Muscle layer of duodenum (tissue), 2 donors: Measurements from ENCODE around the gene STK25.

Experiments
- H3K27ac ChIP-seq: one replicate; pipeline ENCODE4 v1.7.0; 2013; ENCODE audit warnings: mild to moderate bottlenecking, low read length
- H3K27me3 ChIP-seq: one replicate; pipeline ENCODE4 v1.7.0; 2013; ENCODE audit warnings: low read depth, mild to moderate bottlenecking, control low read depth, low read length
- H3K36me3 ChIP-seq, 2 donors: one replicate each; pipeline ENCODE4 v1.7.0; 2013; ENCODE audit warnings: low read length in 2 of 2, control low read depth in 1 of 2, mild to moderate bottlenecking in 1 of 2; ENCODE audit not compliant: insufficient read depth in 2 of 2, control insufficient read depth in 1 of 2
- H3K4me1 ChIP-seq, 2 donors: one replicate each; pipeline ENCODE4 v1.7.0; 2013; ENCODE audit warnings: low read length in 2 of 2, mild to moderate bottlenecking in 2 of 2, control low read depth in 1 of 2, moderate library complexity in 1 of 2; ENCODE audit not compliant: insufficient read depth in 2 of 2, control insufficient read depth in 1 of 2
- H3K4me3 ChIP-seq, 2 donors: one replicate each; pipeline ENCODE4 v1.7.0; 2013; ENCODE audit warnings: low read length in 2 of 2, low read depth in 1 of 2, mild to moderate bottlenecking in 1 of 2
- H3K9me3 ChIP-seq, 2 donors: one replicate each; pipeline ENCODE4 v1.7.0; 2013; ENCODE audit warnings: low read length in 2 of 2, control low read depth in 1 of 2, mild to moderate bottlenecking in 1 of 2; ENCODE audit not compliant: control insufficient read depth in 1 of 2
- donor health status: healthy.

STK25 gene

DNA sequence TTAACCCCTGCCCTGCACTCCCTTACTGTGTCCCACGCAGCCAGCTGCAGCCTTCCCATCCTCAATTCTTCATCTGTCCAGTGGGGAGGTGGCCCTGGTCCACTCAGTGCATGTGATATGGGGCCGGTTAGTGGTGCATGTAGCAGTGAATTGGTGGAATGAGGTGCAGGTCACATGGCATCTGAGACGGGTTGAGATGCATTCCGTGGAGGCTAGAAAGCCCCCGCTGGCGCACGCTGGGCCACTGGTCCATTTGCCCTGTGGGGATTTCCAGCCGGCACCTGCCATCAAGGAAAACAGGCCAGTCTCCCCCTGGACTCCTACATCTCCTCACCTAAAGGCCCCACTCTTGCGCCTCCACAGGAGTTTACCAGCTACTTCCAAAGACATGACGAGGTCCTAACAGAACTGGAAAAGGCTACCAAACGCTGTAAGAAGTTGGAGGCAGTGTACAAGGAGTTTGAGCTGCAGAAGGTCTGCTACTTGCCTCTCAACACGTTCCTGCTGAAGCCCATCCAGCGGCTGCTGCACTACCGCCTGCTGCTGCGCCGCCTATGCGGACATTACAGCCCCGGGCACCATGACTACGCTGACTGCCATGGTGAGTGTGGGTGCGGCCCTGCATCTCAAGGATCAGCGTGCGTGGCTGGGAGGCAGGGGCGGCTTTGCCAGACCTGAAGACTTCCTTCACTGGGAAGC is 40.5 kb downstream of the STK25 start:
- Histone ChIP-seq H3K9me3 (no peaks in the 10 kb centered on the region), H3K27ac (no peak overlapping the region), H3K4me1 (no peaks in the 10 kb centered on the region), H3K27me3 (no peaks in the 10 kb centered on the region), H3K36me3 (peaks cover 8 to 24% of the 10 kb centered on the region in 2 donors), H3K4me3 (no peak overlapping the region)

GRCh38 chr2:241466230-241466629 is 42.2 kb downstream of the STK25 start:
- no peak overlapping the region for H3K27ac ChIP-seq
- no peaks in the 10 kb centered on the region for H3K4me1 ChIP-seq
- H3K36me3 ChIP-seq: peaks cover 8 to 24% of the 10 kb centered on the region in 2 donors
- no peaks in the 10 kb centered on the region for H3K27me3 ChIP-seq
- H3K9me3 ChIP-seq: no peaks in the 10 kb centered on the region
- no peak overlapping the region for H3K4me3 ChIP-seq

DNA sequence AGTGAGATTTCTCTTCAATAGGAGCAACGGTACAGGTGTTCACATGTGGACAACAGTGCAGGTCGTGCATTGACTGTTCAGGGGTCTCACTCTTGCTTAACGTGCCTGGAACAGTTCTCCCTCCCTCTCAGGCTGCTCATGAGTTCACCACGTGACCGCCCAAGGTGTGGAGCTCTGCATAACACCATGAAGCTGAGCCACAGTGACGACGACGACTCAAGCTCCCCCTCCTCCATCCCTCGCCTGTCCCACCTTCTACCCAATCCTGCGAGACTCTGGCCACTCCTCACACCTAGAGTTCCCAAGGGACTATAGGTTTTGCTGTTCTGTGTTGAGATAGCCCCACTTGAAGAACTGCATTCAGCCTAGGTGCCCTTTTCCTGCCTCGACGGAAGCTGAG is 42.8 kb downstream of the STK25 start:
- Histone ChIP-seq H3K27me3 (no peaks in the 10 kb centered on the region), H3K36me3 (peaks cover 8 to 24% of the 10 kb centered on the region in 2 donors), H3K9me3 (no peaks in the 10 kb centered on the region), H3K4me3 (no peak overlapping the region), H3K27ac (no peak overlapping the region), H3K4me1 (no peaks in the 10 kb centered on the region)

GRCh38 chr2:241463276-241464135 is 44.9 kb downstream of the STK25 start:
- peaks cover 8 to 26% of the 10 kb centered on the region in 2 donors for H3K36me3 ChIP-seq
- H3K4me1 ChIP-seq: no peaks in the 10 kb centered on the region
- H3K9me3 ChIP-seq: no peaks in the 10 kb centered on the region
- H3K4me3 ChIP-seq: no peak overlapping the region
- H3K27ac ChIP-seq: no peak overlapping the region
- no peaks in the 10 kb centered on the region for H3K27me3 ChIP-seq

DNA sequence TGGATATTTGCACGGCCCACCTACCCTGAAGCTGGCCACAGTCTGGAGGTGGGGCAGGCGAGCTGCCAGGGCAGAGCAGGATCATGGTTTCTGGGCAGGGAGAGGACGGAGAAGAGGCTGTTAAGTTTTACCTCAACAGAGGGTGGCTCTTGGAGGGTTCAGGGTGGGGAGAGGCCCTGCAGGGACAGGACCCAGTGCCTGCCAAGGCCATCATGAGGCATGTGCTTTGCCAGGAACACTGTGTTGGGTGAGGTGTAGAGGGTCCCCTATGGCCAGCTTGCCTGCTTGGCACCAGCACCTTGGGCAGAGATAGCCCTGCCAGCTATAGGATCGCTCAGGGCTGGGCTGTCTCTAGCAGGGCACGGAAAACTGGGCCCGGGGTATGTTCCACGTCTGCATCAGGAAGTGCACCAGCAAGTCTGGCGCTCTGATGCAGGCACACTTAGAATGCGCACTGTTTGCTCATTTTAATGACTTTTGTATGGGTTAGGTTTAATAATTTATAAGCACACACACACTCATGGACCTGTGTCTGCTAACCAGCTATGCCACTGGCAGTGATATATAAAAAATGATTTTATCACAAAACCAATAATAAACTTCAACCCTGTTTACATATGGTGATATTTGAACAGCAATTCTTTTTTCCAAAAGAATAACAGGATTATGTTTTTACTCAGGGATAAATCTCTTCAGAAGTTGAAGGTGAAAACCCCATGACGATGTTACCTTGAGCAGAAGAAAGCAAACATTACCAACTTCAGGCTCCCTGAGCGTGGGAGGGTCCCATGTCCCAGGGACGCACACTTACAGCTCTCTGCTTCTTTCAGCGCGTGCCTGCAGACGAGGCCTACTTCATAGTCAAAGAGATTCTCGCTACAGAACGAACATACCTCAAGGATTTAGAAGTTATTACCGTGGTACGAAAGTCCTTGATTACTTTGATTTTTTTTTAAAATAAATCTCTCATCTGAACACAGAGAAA is 46.4 kb downstream of the STK25 start:
- no peaks in the 10 kb centered on the region for H3K9me3 ChIP-seq
- no peak overlapping the region for H3K27ac ChIP-seq
- H3K27me3 ChIP-seq: no peaks in the 10 kb centered on the region

DNA sequence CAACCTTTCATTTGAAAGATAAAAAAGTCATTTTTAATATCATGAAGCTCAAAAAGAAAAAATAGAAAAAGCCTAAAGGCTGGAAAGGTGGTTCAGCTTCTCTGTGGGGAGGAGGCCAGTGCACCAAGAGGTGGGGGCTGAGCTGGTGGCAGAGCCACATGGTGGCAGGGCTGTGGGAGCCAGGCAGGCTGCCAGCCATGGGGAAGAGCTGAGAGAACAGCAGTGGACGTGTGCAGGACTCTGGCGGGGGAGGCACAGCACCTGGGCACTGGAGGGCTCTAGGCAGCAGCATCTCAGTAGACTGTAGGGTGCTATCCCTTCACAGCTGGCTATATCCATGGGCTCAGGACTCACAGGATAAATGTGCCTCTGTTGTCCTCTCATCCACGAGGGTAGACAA is 47.8 kb downstream of the STK25 start:
- H3K9me3 ChIP-seq: no peaks in the 10 kb centered on the region
- H3K4me1 ChIP-seq: no peaks in the 10 kb centered on the region
- no peak overlapping the region for H3K27ac ChIP-seq
- H3K4me3 ChIP-seq: no peak overlapping the region
- H3K36me3 ChIP-seq: peaks cover 8 to 19% of the 10 kb centered on the region in 2 donors
- no peaks in the 10 kb centered on the region for H3K27me3 ChIP-seq

More for the DNA sequence above, 46.4 kb downstream of the STK25 start:
- no peaks in the 10 kb centered on the region for H3K4me1 ChIP-seq
- H3K36me3 ChIP-seq: peaks cover 8 to 26% of the 10 kb centered on the region in 2 donors
- no peak overlapping the region for H3K4me3 ChIP-seq

- Histone ChIP-seq H3K4me1 (no peaks in the 10 kb centered on the region), H3K27me3 (no peaks in the 10 kb centered on the region), H3K9me3 (no peaks in the 10 kb centered on the region), H3K4me3 (no peak overlapping the region), H3K36me3 (peaks cover 2 to 15% of the 10 kb centered on the region in 2 donors), H3K27ac (no peak overlapping the region)
Observed at GRCh38 chr2:241459520-241459919, 48.9 kb downstream of the STK25 start.

DNA sequence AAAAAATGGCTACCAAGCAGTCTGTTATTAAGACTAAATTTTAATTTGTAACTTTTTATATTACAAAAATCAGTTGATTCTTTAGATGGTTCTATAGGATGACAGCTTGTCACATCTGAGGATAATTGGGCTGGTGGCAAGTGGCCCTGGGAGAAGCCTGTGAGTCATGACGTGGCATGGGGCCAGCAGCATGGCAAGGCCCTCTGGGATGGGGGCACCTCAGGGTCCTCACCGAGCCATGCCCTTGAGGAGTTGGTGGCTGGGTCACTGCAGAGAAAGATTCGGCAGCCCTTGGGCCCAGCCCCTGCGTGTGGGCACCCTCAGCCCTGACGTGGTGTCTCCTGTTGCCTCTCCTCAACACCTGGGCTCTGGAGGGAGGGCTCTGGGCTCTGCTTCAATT is 49.7 kb downstream of the STK25 start:
- no peak overlapping the region for H3K27ac ChIP-seq
- H3K4me1 ChIP-seq: no peaks in the 10 kb centered on the region
- H3K9me3 ChIP-seq: no peaks in the 10 kb centered on the region
- H3K36me3 ChIP-seq: peaks cover 0 to 9% of the 10 kb centered on the region in 2 donors
- no peaks in the 10 kb centered on the region for H3K27me3 ChIP-seq
- H3K4me3 ChIP-seq: no peak overlapping the region

GRCh38 chr2:241456546-241456945 is 51.8 kb downstream of the STK25 start:
- H3K4me3 ChIP-seq: no peak overlapping the region
- no peaks in the 10 kb centered on the region for H3K9me3 ChIP-seq
- H3K36me3 ChIP-seq: peaks cover 0 to 3% of the 10 kb centered on the region in 2 donors
- H3K27me3 ChIP-seq: no peaks in the 10 kb centered on the region
- no peak overlapping the region for H3K27ac ChIP-seq
- H3K4me1 ChIP-seq: no peaks in the 10 kb centered on the region

GRCh38 chr2:241454837-241455485 is 53.4 kb downstream of the STK25 start:
- Histone ChIP-seq H3K4me3 (no peak overlapping the region), H3K27ac (no peak overlapping the region), H3K4me1 (no peaks in the 10 kb centered on the region), H3K27me3 (no peaks in the 10 kb centered on the region), H3K36me3 (peaks cover 0 to 6% of the 10 kb centered on the region in 2 donors), H3K9me3 (no peaks in the 10 kb centered on the region)
